ENCODE data around the gene PEAR1.
A peak's percentile ranks its signal among the peaks of the same experiment; 100 is the strongest.

Gene PEAR1

DNA sequence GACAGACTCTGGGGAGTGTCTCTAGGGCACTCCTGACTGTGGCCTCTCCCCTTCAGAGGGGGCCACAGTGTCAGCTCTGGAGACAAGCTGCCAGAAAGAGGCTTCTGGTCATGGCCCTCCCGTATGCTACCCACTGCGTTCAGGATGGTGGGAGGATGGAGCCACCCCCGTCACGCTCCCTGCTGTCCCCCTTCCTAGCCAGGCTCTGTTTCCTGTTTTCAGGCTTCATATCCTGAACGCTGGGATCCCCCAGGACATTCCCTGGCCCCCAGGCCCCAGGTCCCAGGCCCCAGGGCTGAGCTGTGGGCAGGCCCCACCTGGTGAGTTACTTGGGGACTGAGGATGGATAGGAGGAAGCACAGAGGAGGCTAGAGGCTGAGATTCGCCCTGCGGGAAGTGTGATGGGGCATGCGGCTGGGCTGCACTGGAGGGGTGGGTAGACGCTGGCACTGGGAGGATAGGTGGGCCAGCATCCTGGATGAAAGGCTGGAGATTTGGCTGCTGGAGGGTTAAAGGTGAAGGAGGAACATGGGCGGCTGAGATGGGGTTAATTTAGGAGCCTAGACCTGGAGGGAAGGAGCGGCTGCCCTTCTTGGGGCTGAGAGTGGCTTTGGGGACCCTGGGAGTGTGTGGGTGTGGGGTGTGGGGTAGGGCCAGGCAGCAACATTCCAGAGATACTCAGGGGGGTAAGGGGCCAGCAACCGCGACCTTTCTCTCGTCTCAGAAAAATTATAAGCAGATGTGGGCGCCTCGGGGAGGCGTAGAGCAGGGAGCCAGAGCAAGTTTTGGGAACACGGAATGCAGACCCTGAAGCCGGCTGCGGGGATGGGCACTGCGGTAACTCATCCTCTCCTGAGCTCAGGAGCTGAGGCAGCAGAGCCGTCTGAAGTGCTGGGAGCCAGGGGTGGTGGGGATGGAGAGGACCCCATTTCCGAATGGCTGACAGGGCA is 8.7 kb downstream of the PEAR1 start:
- no peak for DNase-seq

DNA sequence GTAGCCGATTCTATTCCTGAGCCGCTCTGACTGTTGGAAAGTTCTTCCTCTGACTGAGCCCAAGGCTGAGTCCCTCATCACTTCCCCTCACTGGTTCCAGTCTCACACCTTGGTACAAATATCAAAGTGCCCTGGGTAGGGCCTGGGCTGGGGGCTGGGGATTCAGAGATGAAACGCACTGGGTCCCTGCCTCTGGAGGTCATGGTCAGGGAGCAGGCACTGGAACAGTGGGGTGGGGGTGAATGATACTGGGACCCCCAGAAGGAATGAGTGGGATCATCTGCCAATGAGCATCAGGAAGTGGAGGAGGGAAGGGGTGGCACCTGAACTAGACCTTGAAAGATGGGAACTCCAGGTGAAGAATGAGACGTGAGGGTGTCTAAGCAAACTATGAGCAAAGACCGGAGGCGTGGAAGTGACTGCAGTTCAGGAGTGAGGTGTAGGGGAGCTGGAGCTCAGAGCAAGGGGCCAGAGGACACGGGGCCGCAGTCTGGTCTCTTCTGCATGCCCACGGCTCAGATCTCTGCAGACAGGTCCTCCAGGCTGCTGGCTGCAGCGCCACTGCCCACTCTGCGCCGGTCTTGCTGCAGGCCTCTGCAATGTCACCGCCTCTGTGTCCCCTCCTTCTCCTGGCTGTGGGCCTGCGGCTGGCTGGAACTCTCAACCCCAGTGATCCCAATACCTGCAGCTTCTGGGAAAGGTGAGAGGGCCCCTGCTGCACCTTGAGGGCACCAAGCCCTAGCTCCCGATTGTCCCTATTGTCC is 10.0 kb downstream of the PEAR1 start:
- DNase-seq: no peak

DNA sequence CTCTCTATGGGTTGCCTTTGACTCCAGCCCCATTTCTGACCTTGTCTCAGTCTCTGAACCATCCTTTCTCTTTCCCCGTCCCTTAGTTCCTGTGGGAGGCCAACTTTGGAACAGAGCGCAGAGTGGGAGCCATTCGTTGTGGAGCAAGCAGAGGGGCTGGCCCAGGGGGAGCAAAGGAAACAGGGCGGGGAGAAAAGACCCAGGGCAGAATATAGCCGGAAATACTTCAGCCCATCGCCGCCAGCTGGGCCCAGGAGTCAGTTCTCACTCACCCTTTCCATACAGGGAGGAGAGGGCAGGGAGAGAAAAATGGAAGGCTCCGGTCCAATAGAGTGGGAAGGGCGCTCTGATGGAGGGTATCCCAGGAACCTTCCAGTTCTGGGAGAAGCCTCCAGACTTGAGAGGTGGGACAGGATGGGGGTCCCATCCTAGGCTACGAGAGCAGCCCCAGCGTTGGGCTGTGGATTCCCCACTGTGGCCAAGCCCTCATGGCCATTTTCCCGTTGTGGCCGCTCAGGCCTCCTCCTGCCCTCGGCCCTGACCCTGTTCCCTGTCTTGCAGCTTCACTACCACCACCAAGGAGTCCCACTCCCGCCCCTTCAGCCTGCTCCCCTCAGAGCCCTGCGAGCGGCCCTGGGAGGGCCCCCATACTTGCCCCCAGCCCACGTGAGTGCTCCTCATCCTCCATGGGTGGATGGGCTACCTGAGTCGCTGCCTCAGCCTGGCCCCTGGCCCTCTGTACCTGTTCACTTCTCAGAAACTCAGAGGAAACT is 10.9 kb downstream of the PEAR1 start:
- no peak for DNase-seq

DNA sequence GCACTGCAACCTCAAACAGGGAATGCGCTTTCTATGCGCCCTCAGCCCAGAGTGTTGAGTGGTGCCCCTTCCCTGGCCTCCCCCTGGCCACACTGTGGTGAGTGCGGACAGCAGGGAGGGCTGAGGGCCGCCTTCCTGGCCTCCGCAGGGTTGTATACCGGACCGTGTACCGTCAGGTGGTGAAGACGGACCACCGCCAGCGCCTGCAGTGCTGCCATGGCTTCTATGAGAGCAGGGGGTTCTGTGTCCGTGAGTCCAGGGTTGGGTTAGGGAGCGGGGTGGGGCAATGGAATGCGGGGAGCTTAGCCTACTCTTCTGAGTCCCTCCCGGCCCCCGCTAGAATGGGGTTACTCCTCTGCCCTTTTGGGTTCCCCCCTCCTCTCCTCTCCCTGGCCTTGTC is 11.7 kb downstream of the PEAR1 start:
- DNase-seq: no peak

DNA sequence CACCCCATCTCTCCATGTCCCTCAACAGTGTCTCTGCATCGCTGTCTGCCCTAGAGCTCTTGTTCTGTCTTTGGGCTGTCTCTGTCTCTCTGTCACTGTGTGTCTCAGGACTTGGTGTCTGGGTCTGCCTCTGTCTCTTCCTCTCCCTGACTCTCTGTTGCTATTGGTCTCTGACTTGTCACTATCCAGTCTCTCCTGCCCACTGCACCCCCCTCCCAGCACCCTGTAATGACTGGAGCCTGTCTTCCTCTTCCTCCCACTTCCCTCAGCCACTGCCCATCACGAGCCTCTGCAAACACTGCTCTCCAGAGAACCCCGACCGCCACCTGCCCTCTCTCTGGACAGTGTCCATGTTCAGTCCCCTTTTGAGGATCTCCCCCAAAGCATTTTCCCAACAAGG is 12.1 kb downstream of the PEAR1 start:
- peak; percentile 42 to 62 for DNase-seq

DNA sequence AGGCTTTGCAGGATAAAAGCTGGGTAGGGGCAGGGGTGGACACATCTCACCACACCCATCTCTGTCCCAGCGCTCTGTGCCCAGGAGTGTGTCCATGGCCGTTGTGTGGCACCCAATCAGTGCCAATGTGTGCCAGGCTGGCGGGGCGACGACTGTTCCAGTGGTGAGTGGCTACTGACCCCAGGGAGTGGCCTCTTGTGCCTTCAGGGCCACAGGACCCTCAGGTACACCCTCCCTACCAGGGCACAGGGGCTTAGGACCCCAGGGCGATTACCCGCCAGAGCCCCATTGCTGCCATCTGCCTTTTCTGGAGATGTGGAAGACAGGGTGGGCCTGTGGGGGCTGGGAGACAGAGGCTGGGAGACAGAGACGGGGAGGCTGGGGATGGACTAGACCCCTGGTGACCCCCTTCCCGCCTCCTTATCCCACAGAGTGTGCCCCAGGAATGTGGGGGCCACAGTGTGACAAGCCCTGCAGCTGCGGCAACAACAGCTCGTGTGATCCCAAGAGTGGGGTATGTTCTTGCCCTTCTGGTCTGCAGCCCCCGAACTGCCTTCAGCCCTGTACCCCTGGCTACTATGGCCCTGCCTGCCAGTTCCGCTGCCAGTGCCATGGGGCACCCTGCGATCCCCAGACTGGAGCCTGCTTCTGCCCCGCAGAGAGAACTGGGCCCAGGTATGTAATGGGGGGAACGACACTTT is 12.8 kb downstream of the PEAR1 start:
- DNase-seq: no peak

DNA sequence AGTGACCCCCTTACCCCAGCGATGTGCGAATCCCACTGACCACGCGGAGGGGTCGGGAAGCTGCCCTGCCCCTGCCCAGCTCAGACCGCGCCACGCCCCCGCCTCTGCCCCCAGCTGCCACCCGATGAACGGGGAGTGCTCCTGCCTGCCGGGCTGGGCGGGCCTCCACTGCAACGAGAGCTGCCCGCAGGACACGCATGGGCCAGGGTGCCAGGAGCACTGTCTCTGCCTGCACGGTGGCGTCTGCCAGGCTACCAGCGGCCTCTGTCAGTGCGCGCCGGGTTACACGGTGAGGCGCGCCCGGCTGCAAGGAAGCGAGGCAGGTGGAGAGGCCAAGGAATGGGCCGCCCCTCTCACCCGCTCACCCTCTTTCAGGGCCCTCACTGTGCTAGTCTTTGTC is 15.0 kb downstream of the PEAR1 start:
- DNase-seq: no peak

DNA sequence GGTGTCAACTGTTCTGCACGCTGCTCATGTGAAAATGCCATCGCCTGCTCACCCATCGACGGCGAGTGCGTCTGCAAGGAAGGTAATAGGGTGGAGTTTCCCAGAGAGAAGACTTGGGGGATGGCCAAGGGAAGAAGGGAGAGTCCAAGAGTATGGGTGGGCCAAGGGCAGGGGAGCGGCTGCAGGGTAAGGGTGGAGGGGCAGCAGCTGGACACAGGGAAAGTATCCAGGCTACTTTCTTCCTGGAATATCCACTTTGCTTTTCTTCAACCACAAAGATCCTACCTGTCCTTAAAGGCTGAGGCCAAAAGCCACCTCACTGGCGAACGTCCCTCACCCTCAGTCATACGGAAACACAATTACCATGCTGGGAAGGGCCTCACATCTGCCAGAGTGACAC is 15.4 kb downstream of the PEAR1 start:
- no peak for DNase-seq

DNA sequence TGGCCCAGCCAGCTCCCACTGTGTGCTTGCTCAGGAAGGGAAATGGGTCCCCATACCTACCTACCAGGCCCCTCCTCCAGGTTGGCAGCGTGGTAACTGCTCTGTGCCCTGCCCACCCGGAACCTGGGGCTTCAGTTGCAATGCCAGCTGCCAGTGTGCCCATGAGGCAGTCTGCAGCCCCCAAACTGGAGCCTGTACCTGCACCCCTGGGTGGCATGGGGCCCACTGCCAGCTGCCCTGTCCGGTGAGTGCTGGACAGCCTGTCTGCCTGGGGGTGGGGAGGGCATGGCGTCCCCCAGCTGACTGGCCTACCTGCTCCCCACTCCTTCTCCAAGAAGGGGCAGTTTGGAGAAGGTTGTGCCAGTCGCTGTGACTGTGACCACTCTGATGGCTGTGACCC is 16.2 kb downstream of the PEAR1 start:
- DNase-seq: no peak

DNA sequence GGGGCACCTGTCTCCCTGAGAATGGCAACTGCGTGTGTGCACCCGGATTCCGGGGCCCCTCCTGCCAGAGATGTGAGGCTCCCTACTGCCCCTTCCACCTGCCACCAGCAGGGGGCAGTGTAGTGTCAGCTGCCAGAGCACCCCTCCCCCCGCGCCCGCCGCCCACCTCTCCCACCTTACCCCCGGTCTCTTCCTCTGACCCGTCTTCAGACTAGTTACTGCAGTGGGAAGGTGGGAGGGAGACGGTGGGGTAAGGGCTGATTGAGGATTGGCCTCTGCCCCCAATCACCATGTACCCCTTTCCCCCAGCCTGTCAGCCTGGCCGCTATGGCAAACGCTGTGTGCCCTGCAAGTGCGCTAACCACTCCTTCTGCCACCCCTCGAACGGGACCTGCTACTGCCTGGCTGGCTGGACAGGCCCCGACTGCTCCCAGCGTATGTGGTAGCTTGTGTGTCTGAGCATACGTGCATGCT is 16.8 kb downstream of the PEAR1 start:
- DNase-seq: peak in 1 of 2 donors; percentile 35

DNA sequence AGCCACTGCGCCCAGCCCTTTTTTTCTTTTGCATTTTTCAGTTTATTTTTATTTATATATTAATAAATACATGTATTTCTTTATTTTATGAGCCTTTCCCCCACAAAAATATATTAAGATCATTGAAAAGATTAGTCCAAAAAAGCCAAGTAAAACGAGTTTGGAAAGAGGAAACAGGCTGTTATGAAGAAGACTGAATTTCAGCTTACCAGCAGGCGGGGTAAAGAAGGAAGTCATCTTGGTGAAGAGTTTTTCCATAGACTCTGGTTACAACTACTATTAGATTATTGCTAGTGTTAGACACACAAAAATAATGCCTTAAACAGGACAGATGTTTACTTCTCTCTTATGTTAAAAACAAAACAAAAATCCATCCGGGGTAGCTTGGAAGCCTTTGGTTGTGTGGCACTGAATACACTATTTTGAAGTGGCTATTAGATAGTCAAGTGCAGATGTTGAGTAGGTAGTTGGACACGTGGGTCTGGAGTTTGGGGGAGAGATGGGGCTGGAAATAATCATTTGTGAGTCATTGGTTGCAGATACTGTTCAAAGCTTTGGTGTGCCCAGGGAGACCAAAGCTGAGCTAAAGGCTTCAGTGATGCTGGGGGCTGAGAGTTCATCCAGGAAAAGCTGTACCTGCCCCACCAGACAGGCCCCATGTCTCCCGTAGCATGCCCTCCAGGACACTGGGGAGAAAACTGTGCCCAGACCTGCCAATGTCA is 18.2 kb downstream of the PEAR1 start:
- peak; percentile 42 to 51 for DNase-seq

DNA sequence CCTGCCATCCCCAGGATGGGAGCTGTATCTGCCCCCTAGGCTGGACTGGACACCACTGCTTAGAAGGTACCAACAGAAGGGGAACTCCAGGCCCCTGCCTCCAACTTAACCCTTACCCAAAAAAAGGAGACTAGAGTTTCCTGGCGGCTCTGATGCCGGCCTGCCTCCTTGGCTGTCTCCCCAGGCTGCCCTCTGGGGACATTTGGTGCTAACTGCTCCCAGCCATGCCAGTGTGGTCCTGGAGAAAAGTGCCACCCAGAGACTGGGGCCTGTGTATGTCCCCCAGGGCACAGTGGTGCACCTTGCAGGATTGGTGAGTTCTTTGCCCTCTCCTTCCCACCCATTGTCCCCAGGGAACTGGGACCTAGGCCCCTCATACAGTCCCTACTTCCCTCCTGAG is 18.8 kb downstream of the PEAR1 start:
- no peak for DNase-seq

DNA sequence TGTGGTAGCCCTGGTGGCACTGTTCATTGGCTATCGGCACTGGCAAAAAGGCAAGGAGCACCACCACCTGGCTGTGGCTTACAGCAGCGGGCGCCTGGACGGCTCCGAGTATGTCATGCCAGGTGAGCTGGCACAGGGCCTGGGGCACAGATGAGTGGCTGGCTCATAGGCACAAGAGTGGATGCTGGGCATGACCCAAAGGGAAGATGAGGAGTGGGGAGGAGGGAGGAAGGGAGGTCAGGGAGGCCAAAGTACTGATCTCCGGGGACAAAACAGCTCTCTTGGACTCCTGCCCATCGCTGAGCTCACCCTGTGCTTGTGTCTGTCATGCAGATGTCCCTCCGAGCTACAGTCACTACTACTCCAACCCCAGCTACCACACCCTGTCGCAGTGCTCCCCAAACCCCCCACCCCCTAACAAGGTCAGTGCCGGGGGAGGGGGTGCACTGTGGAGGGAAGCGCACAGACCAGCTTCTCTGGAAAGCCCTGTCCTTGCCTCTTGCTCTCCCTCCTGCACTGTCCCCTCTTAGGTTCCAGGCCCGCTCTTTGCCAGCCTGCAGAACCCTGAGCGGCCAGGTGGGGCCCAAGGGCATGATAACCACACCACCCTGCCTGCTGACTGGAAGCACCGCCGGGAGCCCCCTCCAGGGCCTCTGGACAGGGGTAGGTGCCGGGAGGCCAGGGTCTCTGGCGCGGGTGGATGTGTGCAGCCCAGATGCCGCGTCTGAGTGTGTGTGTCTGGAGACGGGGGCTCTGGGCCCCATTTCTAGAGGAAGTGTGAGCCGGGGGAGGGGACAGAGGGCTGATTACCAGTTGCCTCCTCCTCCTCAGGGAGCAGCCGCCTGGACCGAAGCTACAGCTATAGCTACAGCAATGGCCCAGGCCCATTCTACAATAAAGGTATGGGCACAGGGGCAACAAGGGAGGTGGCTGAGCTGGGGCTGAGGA is 19.6 kb downstream of the PEAR1 start:
- DNase-seq: no peak

DNA sequence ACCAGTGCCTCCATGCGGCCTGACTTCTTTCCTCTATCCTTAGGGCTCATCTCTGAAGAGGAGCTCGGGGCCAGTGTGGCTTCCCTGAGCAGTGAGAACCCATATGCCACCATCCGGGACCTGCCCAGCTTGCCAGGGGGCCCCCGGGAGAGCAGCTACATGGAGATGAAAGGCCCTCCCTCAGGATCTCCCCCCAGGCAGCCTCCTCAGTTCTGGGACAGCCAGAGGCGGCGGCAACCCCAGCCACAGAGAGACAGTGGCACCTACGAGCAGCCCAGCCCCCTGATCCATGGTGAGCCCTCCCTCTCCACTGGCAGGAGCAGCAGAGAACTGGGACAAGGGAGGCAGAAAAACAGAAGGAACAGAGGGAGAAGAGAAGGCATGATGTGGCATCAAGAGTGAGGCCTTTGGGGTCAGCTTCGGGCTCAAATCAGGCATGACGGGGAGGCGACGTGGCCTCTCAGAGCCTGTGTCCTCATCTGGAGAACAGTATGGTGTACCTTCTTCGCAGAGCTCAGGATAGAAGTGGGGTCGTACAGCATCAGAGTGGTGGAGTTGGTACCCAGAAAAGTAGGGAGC is 20.4 kb downstream of the PEAR1 start:
- DNase-seq: no peak

DNA sequence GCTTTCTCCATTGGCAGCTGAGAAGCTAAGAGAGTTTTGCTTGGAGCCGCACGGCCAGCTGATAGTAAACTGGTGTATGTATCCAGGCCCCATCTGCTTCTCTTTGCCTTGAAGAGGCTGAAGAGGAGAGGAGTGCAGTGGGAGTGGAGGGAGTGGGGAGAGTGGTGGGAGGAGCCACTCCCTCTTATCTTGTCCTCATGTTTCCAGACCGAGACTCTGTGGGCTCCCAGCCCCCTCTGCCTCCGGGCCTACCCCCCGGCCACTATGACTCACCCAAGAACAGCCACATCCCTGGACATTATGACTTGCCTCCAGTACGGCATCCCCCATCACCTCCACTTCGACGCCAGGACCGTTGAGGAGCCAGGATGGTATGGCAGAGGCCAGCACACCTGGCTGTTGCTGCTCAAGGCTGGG is 20.9 kb downstream of the PEAR1 start:
- no peak for DNase-seq

DNA sequence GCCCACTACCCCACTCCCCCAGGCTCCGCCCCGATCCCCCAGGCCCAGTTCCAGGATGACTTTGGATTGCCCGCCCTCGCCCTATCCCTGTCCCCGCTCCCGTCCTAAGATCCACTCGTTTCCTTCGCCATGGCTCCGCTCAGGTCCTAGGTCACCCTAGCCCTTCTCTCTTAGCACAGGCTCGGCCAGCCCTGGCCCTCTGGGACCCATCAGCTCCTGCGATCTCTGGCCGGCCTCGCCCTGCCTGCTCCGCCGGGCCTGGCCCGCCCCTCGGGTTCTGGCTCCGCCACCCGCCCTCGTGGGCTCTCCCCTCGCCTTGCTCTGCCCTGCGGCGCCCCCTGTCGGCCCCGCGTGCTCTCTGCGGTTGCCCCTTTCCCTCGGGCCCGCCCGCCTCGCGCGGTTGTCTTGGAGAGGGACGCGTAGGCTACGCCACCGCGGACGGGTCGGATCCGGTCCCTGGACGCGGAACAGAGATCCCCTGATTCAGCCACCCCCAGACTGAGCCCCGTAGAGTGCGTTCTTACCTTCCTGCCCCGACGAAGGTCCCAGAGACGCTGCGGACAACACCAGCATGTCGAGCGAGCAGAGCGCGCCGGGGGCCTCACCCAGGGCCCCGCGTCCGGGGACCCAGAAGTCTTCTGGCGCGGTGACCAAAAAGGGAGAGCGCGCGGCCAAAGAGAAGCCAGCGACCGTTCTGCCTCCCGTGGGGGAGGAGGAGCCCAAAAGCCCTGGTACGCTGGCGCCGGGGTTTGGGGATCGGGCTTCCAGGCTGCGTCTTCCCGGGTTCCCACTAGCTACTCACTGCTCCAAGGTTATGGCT is 26.9 kb downstream of the PEAR1 start, which contains the start of gene LRRC71:
Gene LRRC71 (plus strand): TSS at position 400 of the 820 bp plus-strand sequence. CDS start 172 bp downstream, at position 572.
- DNase-seq: peak; percentile 67 to 88

DNA sequence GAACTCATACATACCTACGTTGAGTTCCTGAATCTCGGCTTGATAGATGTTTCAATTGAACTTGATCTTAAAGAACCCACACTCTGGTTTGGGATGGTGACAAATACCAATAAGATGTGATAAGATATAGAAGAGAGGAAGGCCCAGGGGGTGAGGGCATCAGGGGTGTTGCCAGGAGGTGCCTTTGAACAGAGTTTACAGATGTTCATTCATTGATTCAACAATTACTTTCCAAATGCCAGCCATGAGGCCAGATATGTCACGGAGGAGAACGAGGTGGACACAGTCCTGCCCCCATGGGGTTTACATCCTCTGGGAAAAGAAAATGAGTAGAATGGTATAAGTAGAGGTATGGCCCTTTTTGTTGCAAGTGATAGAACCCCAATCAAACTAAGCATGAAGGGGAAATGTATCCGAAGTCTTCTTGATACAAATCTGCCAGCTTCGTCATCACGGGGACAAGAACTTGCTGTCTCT is 27.6 kb downstream of the PEAR1 start:
- no peak for DNase-seq

DNA sequence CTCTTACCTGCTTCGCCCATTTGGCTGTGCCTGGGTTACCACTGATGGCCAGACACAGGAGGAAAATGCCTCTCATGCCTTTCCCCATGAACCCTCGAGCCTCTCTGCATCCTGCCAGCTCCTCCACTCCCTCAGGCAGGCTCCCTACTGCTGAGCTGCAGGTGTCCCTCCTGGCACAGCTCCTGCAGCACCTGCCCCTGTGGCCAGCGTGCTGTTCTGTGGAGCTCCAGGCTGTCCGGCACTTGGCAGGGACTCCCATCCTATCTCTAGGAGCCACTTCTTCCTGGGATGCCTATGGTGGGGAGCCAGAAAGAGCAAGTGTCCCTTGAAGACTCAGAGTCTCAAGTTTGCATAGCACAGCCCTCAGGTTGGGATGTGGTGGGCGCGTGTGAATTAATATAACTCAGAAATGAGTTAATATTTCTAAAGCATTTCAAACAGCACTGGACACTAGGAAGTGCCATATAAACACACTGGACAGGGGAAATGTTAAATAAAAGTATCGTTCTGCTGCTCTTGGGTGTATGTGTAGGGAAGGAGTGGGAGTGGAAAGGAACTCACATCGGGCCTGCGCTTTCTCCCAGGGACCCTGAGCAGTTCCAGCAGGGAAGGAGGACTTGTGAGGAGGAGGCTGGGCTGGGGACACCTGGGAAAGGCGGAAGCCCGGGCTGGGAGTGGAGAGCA is 29.6 kb downstream of the PEAR1 start:
- DNase-seq: no peak
